ENCODE data around the gene ARHGEF11.

ARHGEF11 gene

GRCh38 chr1:157047062-157047410, 1.5 kb upstream of the ARHGEF11 start:
- no peak for DNase-seq

GRCh38 chr1:157044326-157044725, 1.2 kb downstream of the ARHGEF11 start:
- DNase-seq, result no peak

GRCh38 chr1:157043685-157044084, 1.9 kb downstream of the ARHGEF11 start:
- DNase-seq, result peak; percentile 4

GRCh38 chr1:157042846-157043245, 2.7 kb downstream of the ARHGEF11 start:
- no peak for DNase-seq

- peak; percentile 72 for DNase-seq
Observed at GRCh38 chr1:157040802-157041201, 4.7 kb downstream of the ARHGEF11 start.

GRCh38 chr1:157035121-157035520, 10.4 kb downstream of the ARHGEF11 start:
- no peak for DNase-seq

- no peak for DNase-seq
Observed at GRCh38 chr1:157034137-157034800, 11.3 kb downstream of the ARHGEF11 start.

GRCh38 chr1:157033357-157033876, 12.1 kb downstream of the ARHGEF11 start:
- DNase-seq, result no peak

- no peak for DNase-seq
Observed at GRCh38 chr1:157032303-157032702, 13.2 kb downstream of the ARHGEF11 start.

- DNase-seq, result no peak
Observed at GRCh38 chr1:157030728-157031127, 14.8 kb downstream of the ARHGEF11 start.

GRCh38 chr1:157028674-157029073, 16.9 kb downstream of the ARHGEF11 start:
- no peak for DNase-seq

GRCh38 chr1:157025856-157026255, 19.7 kb downstream of the ARHGEF11 start:
- DNase-seq, result no peak

GRCh38 chr1:157025385-157025784, 20.2 kb downstream of the ARHGEF11 start:
- DNase-seq, result no peak

- no peak for DNase-seq
Observed at GRCh38 chr1:157021688-157022087, 23.9 kb downstream of the ARHGEF11 start.

- no peak for DNase-seq
Observed at GRCh38 chr1:157019457-157019856, 26.1 kb downstream of the ARHGEF11 start.

GRCh38 chr1:157011845-157012244, 33.7 kb downstream of the ARHGEF11 start:
- no peak for DNase-seq

- DNase-seq, result peak; percentile 38
Observed at GRCh38 chr1:157008502-157008901, 37.0 kb downstream of the ARHGEF11 start.

GRCh38 chr1:157007306-157007705, 38.2 kb downstream of the ARHGEF11 start:
- no peak for DNase-seq

- no peak for DNase-seq
Observed at GRCh38 chr1:157006676-157007075, 38.9 kb downstream of the ARHGEF11 start.

GRCh38 chr1:157005965-157006364, 39.6 kb downstream of the ARHGEF11 start:
- DNase-seq, result no peak

GRCh38 chr1:157004806-157005205, 40.7 kb downstream of the ARHGEF11 start:
- peak; percentile 22 for DNase-seq

- DNase-seq, result no peak
Observed at GRCh38 chr1:157004327-157004726, 41.2 kb downstream of the ARHGEF11 start.

GRCh38 chr1:157001304-157001703, 44.2 kb downstream of the ARHGEF11 start:
- no peak for DNase-seq

GRCh38 chr1:157000686-157001085, 44.9 kb downstream of the ARHGEF11 start:
- DNase-seq, result peak; percentile 34
